OCI-LY7 (cell line): ENCODE measurements around the gene NEB. TPM values are rescaled to one million over a fixed set of nuclear protein-coding genes. Genes with fewer than 3 reads are reported as not detected.
"Not testable (repeated sequence)": the region's sequence is repeated elsewhere in the genome, so short reads cannot be mapped to it uniquely, and the experiment has no call there.

ENCODE experiments used
- BruUV-seq: library from RNA; stranded (reverse); fragments of 400-500 nt; replicated peaks from 2 replicates; lab custom pipeline; 2021; lab: Mats Ljungman, UMichigan
- CTCF ChIA-PET: fragments of 300-600 bp; sonication (Branson Sonifier 250); formaldehyde crosslinking; loops from one replicate; lab custom pipeline; 2022; ENCODE audit warnings: antibody characterized with exemption; ENCODE audit not compliant: unreplicated experiment; lab: Charles Lee
- POLR2A ChIA-PET: fragments of 300-600 bp; sonication (Branson Sonifier 250); formaldehyde crosslinking; loops from one replicate; lab custom pipeline; 2022; ENCODE audit warnings: antibody characterized with exemption; lab: Charles Lee
- DNase-seq: peaks from one replicate; pipeline ENCODE4 v3.0.0-alpha.2; 2015; ENCODE audit warnings: low spot score
- H2AFZ ChIP-seq: fragments of 200-600 bp; sonication (generic), shearing (Covaris generic); 2 replicates; pipeline ENCODE4 v1.6.1; 2014; ENCODE audit warnings: mild to moderate bottlenecking, antibody characterized with exemption, low read length, moderate library complexity
- H3K27ac ChIP-seq: fragments of 200-600 bp; sonication (generic); 2 replicates; pipeline ENCODE4 v1.5.1; 2014; ENCODE audit warnings: mixed run types, low read depth, mild to moderate bottlenecking, moderate library complexity, low read length, inconsistent platforms; ENCODE audit not compliant: poor library complexity, severe bottlenecking
- H3K36me3 ChIP-seq: fragments of 200-600 bp; sonication (generic); 2 replicates; pipeline ENCODE4 v1.6.1; 2014; ENCODE audit warnings: mild to moderate bottlenecking, antibody characterized with exemption, low read length, moderate library complexity, mixed read lengths; ENCODE audit not compliant: insufficient read depth
- H3K4me1 ChIP-seq: fragments of 200-600 bp; sonication (generic); 2 replicates; pipeline ENCODE4 v1.5.1; 2014; ENCODE audit warnings: mild to moderate bottlenecking, low read length; ENCODE audit not compliant: insufficient read depth, poor library complexity, severe bottlenecking
- H3K4me2 ChIP-seq: fragments of 200-600 bp; sonication (generic); 2 replicates; pipeline ENCODE4 v1.6.1; 2014; ENCODE audit warnings: mild to moderate bottlenecking, low read length
- H3K4me3 ChIP-seq: fragments of 200-600 bp; sonication (generic); 2 replicates; pipeline ENCODE4 v1.5.1; 2014; ENCODE audit warnings: mild to moderate bottlenecking, low read depth, low read length; ENCODE audit not compliant: poor library complexity, severe bottlenecking
- H3K79me2 ChIP-seq: fragments of 200-600 bp; sonication (generic); 2 replicates; pipeline ENCODE4 v1.6.1; 2016; ENCODE audit warnings: low read depth, mild to moderate bottlenecking, low read length, moderate library complexity, mixed read lengths; ENCODE audit not compliant: insufficient read depth
- H3K9me2 ChIP-seq: fragments of 200-600 bp; sonication (generic); 2 replicates; pipeline ENCODE4 v1.6.1; 2016; ENCODE audit warnings: mild to moderate bottlenecking, low read length, mixed read lengths; ENCODE audit not compliant: insufficient read depth
- H3K9me3 ChIP-seq: fragments of 200-600 bp; sonication (generic); 2 replicates; pipeline ENCODE4 v1.6.1; 2014; ENCODE audit warnings: mild to moderate bottlenecking, mixed run types, low read length, mixed read lengths
- H4K20me1 ChIP-seq: fragments of 200-600 bp; sonication (generic); 2 replicates; pipeline ENCODE4 v1.6.1; 2014; ENCODE audit warnings: mild to moderate bottlenecking, antibody characterized with exemption, low read length, moderate library complexity, mixed read lengths; ENCODE audit not compliant: insufficient read depth
- CTCF ChIP-seq: fragments of 200-600 bp; sonication (generic); conservative IDR thresholded peaks from 2 replicates; pipeline ENCODE4 v1.5.1; 2014; ENCODE audit warnings: mild to moderate bottlenecking, antibody characterized with exemption, low read length, moderate library complexity, mixed read lengths
- EZH2phosphoT487 ChIP-seq: fragments of 200-600 bp; sonication (generic); IDR thresholded peaks from 2 replicates; pipeline ENCODE4 v1.6.1; 2018; ENCODE audit warnings: low read depth, borderline replicate concordance, mild to moderate bottlenecking, mixed run types, antibody characterized with exemption, low read length, moderate library complexity, mixed read lengths
- intact Hi-C: fragments of 100-400 bp; cut with micrococcal nuclease; formaldehyde crosslinking; loops from one replicate; pipeline ENCODE4 v1.10.0; 2022; ENCODE audit not compliant: unreplicated experiment
- total RNA-seq, 2 experiments: library from RNA; depleted of rRNA in 1 of 2; stranded (reverse); fragments of >200 nt in 1 of 2; shearing (Covaris generic) in 1 of 2; gene quantifications; 2 replicates each; pipeline ENCODE4 v1.2.3, GENCODE V29; 2014 to 2022

Gene NEB
- total RNA-seq, 2 experiments from 2014 or later = 0.04 to 0.38 TPM

- no TSS peak for BruUV-seq
- H4K20me1 ChIP-seq = no peaks in the 10 kb centered on the region
- ChIA-PET CTCF (no interaction called here), POLR2A (interaction anchor here (1.3 to 1.7 kb wide), 2 partner anchors 11 to 13 kb away, joined by 3 to 4 read pairs; no protein-coding TSS in a partner anchor)
- H3K4me1 ChIP-seq = no peaks in the 10 kb centered on the region
- intact Hi-C loops = no loop called here
- H2AFZ ChIP-seq = no peak overlapping the region
- no peak for TF ChIP-seq CTCF
- no peak for TF ChIP-seq EZH2phosphoT487
- no peaks in the 10 kb centered on the region for H3K9me2 ChIP-seq
- no peaks in the 10 kb centered on the region for H3K79me2 ChIP-seq
- no peak overlapping the region for H3K4me2 ChIP-seq
- DNase-seq = no peak
- no peak overlapping the region for H3K4me3 ChIP-seq
- H3K9me3 ChIP-seq = no peaks in the 10 kb centered on the region
- no peak overlapping the region for H3K27ac ChIP-seq
- H3K36me3 ChIP-seq = no peaks in the 10 kb centered on the region
These were observed 19.3 kb upstream of the NEB start for GRCh38 chr2:151753540-151753939.

- H3K4me2 ChIP-seq, H3K9me3 ChIP-seq, H3K4me1 ChIP-seq, H4K20me1 ChIP-seq, DNase-seq, H3K4me3 ChIP-seq, H3K36me3 ChIP-seq, intact Hi-C loops, H3K27ac ChIP-seq, CTCF ChIA-PET, H3K79me2 ChIP-seq, BruUV-seq, H2AFZ ChIP-seq, POLR2A ChIA-PET, H3K9me2 ChIP-seq: not testable (repeated sequence)
These were observed 11.0 kb upstream of the NEB start for GRCh38 chr2:151745261-151745660.

- Histone ChIP-seq H3K4me3 (no peak overlapping the region), H2AFZ (no peak overlapping the region), H3K27ac (no peak overlapping the region), H4K20me1 (no peaks in the 10 kb centered on the region), H3K9me3 (no peaks in the 10 kb centered on the region), H3K9me2 (no peaks in the 10 kb centered on the region), H3K4me1 (no peaks in the 10 kb centered on the region), H3K79me2 (no peaks in the 10 kb centered on the region), H3K4me2 (no peak overlapping the region), H3K36me3 (no peaks in the 10 kb centered on the region)
- no peak for DNase-seq
- intact Hi-C loops = no loop called here
- TF ChIP-seq CTCF (no peak), EZH2phosphoT487 (no peak)
- ChIA-PET POLR2A (interaction anchor here (0.7 to 1.1 kb wide), 3 partner anchors 20 to 177 kb away, joined by 3 to 7 read pairs (median 4); no protein-coding TSS in a partner anchor), CTCF (no interaction called here)
- no TSS peak for BruUV-seq
These were observed 3.9 kb downstream of the NEB start for GRCh38 chr2:151730262-151730975.
